H1 (cell line): ENCODE measurements around the gene GIPC1. TPM values are rescaled to one million over a fixed set of nuclear protein-coding genes. Genes with fewer than 3 reads are reported as not detected.

Experiments used
- CTCF ChIA-PET: fragments of 300-600 bp; sonication (Branson Sonifier 250); formaldehyde crosslinking; loops from one replicate; lab custom pipeline; 2021; ENCODE audit not compliant: partially characterized antibody; lab: Charles Lee
- POLR2A ChIA-PET: fragments of 300-600 bp; sonication (Branson Sonifier 250); formaldehyde crosslinking; loops from one replicate; lab custom pipeline; 2021; ENCODE audit warnings: inconsistent platforms; ENCODE audit not compliant: partially characterized antibody; lab: Charles Lee
- DNase-seq, 2 experiments: peaks; one replicate each; pipeline versions ENCODE4 v3.0.0 to v3.0.0-alpha.2; 2010 to 2022; ENCODE audit warnings: low spot score in 2 of 2, low read depth in 1 of 2, mixed read lengths in 1 of 2
- FAIRE-seq: peaks from 2 replicates; lab custom pipeline; 2011; peaks lifted over from hg19 to GRCh38; lab: Jason Lieb, UNC
- H2AFZ ChIP-seq: 2 replicates; pipeline ENCODE4 v1.8.1; 2012; ENCODE audit warnings: low read length, inconsistent platforms
- H2AK5ac ChIP-seq: 2 replicates; pipeline ENCODE4 v1.6.1; 2013; ENCODE audit warnings: low read depth, low read length
- H2BK120ac ChIP-seq: replicated peaks from 2 replicates; pipeline ENCODE3; 2013; ENCODE audit warnings: low read depth, low read length, inconsistent platforms
- H2BK12ac ChIP-seq: 2 replicates; pipeline ENCODE4 v1.6.1; 2013; ENCODE audit warnings: low read depth, low read length
- H2BK15ac ChIP-seq: 2 replicates; pipeline ENCODE4 v1.6.1; 2013; ENCODE audit warnings: low read length
- H2BK20ac ChIP-seq: 2 replicates; pipeline ENCODE4 v1.6.1; 2013; ENCODE audit warnings: low read length
- H2BK5ac ChIP-seq: 2 replicates; pipeline ENCODE4 v1.6.1; 2013; ENCODE audit warnings: low read depth, low read length
- H3K14ac ChIP-seq: 2 replicates; pipeline ENCODE4 v1.6.1; 2013; ENCODE audit warnings: inconsistent platforms; ENCODE audit not compliant: insufficient read length
- H3K18ac ChIP-seq: 2 replicates; pipeline ENCODE4 v1.6.1; 2013; ENCODE audit warnings: low read length; ENCODE audit errors: extremely low read depth
- H3K23ac ChIP-seq: 2 replicates; pipeline ENCODE4 v1.6.1; 2013; ENCODE audit warnings: inconsistent platforms; ENCODE audit not compliant: insufficient read length
- H3K23me2 ChIP-seq: 2 replicates; pipeline ENCODE4 v1.6.1; 2013; ENCODE audit warnings: low read depth, low read length
- H3K27ac ChIP-seq: 2 replicates; pipeline ENCODE4 v1.6.1; 2011; ENCODE audit warnings: low read depth, low read length, inconsistent platforms
- H3K27me3 ChIP-seq, 4 experiments: replicated peaks in 1 of 4; 1 replicate in 1 of 4; 2 replicates in 3 of 4; pipeline versions ENCODE4 v1.6.1 to v1.8.1; 2011 to 2013; ENCODE audit warnings: low read length in 3 of 4, mild to moderate bottlenecking in 3 of 4, inconsistent platforms in 2 of 4, mixed read lengths in 2 of 4, moderate library complexity in 1 of 4; ENCODE audit not compliant: control insufficient read depth in 3 of 4, insufficient read depth in 3 of 4; ENCODE audit errors: extremely low read depth in 1 of 4
- H3K36me3 ChIP-seq, 4 experiments: 2 replicates each; pipeline versions ENCODE4 v1.6.1 to v1.8.1; 2011 to 2013; ENCODE audit warnings: mild to moderate bottlenecking in 4 of 4, low read length in 3 of 4, moderate library complexity in 2 of 4, control low read depth in 1 of 4, inconsistent platforms in 1 of 4; ENCODE audit not compliant: insufficient read depth in 4 of 4, control insufficient read depth in 2 of 4
- H3K4ac ChIP-seq: replicated peaks from 2 replicates; pipeline ENCODE3; 2013; ENCODE audit warnings: low read length, low read depth, mixed read lengths, inconsistent platforms; ENCODE audit not compliant: insufficient read length
- H3K4me1 ChIP-seq, 4 experiments: replicated peaks in 1 of 4; 1 replicate in 1 of 4; 2 replicates in 3 of 4; pipeline versions ENCODE4 v1.6.1 to v1.8.1; 2011 to 2013; ENCODE audit warnings: low read length in 3 of 4, inconsistent platforms in 2 of 4, mixed read lengths in 1 of 4; ENCODE audit not compliant: insufficient read depth in 4 of 4, control insufficient read depth in 3 of 4
- H3K4me2 ChIP-seq, 2 experiments: 2 replicates each; pipeline versions ENCODE4 v1.6.1 to v1.8.1; 2011 to 2013; ENCODE audit warnings: low read depth in 2 of 2, low read length in 2 of 2, control low read depth in 1 of 2, inconsistent platforms in 1 of 2, mild to moderate bottlenecking in 1 of 2; ENCODE audit not compliant: insufficient read depth in 1 of 2
- H3K4me3 ChIP-seq, 4 experiments: fragments of 200-600, 300-600 bp in 1 of 4; sonication (generic), shearing (Covaris generic), sonication (Bioruptor Twin) in 1 of 4; 2 replicates each; pipeline versions ENCODE4 v1.5.1 to v1.8.1; 2011 to 2016; ENCODE audit warnings: low read length in 4 of 4, low read depth in 3 of 4, control low read depth in 2 of 4, inconsistent platforms in 2 of 4, mild to moderate bottlenecking in 2 of 4, mixed read lengths in 1 of 4, moderate library complexity in 1 of 4; ENCODE audit not compliant: insufficient read depth in 2 of 4; ENCODE audit errors: extremely low read depth in 1 of 4
- H3K56ac ChIP-seq: replicated peaks from 2 replicates; pipeline ENCODE3; 2013; ENCODE audit warnings: low read depth, mild to moderate bottlenecking, mixed read lengths, low read length, inconsistent platforms; ENCODE audit not compliant: insufficient read length
- H3K79me1 ChIP-seq: 2 replicates; pipeline ENCODE4 v1.6.1; 2013; ENCODE audit warnings: low read depth, low read length, control low read depth
- H3K79me2 ChIP-seq, 2 experiments: 2 replicates each; pipeline versions ENCODE4 v1.6.1 to v1.8.1; 2012 to 2013; ENCODE audit warnings: low read length in 2 of 2, mild to moderate bottlenecking in 2 of 2, inconsistent platforms in 1 of 2; ENCODE audit not compliant: insufficient read depth in 2 of 2, control insufficient read depth in 1 of 2
- H3K9ac ChIP-seq, 4 experiments: replicated peaks in 1 of 4; 1 replicate in 1 of 4; 2 replicates in 3 of 4; pipeline versions ENCODE4 v1.6.1 to v1.8.1; 2011 to 2013; ENCODE audit warnings: low read depth in 3 of 4, low read length in 3 of 4, control low read depth in 2 of 4, mild to moderate bottlenecking in 2 of 4, moderate library complexity in 2 of 4, inconsistent platforms in 1 of 4; ENCODE audit errors: extremely low read depth in 1 of 4
- H3K9me3 ChIP-seq, 2 experiments: 2 replicates each; pipeline versions ENCODE4 v1.6.1 to v1.8.1; 2012 to 2013; ENCODE audit warnings: mild to moderate bottlenecking in 2 of 2, moderate library complexity in 2 of 2, control low read depth in 1 of 2, inconsistent platforms in 1 of 2, low read depth in 1 of 2, low read length in 1 of 2, mixed read lengths in 1 of 2; ENCODE audit not compliant: insufficient read depth in 2 of 2
- H4K20me1 ChIP-seq, 2 experiments: replicated peaks in 1 of 2; 2 replicates each; pipeline versions ENCODE3 to v1.8.1; 2011 to 2013; ENCODE audit warnings: inconsistent platforms in 2 of 2, low read length in 2 of 2, mild to moderate bottlenecking in 1 of 2; ENCODE audit not compliant: insufficient read depth in 2 of 2, control insufficient read depth in 1 of 2
- H4K5ac ChIP-seq: 2 replicates; pipeline ENCODE4 v1.6.1; 2013; ENCODE audit warnings: low read length, low read depth, mixed read lengths, inconsistent platforms; ENCODE audit not compliant: insufficient read length
- H4K8ac ChIP-seq: 2 replicates; pipeline ENCODE4 v1.8.0; 2013; ENCODE audit warnings: mild to moderate bottlenecking, moderate library complexity, low read length, inconsistent platforms; ENCODE audit not compliant: insufficient read depth; ENCODE audit errors: extremely low read depth
- H4K91ac ChIP-seq: replicated peaks from 2 replicates; pipeline ENCODE3; 2013; ENCODE audit warnings: low read length, mixed read lengths, inconsistent platforms; ENCODE audit not compliant: insufficient read length
- CHD2 ChIP-seq: IDR thresholded peaks from 2 replicates; pipeline ENCODE4 v1.6.1; 2012; ENCODE audit warnings: low read length, improper control_type of control experiment
- EGR1 ChIP-seq: IDR thresholded peaks from 2 replicates; pipeline ENCODE4 v1.6.1; 2011; ENCODE audit warnings: low read depth, low read length, borderline replicate concordance
- GTF2F1 ChIP-seq: IDR thresholded peaks from 2 replicates; pipeline ENCODE4 v1.6.1; 2012; ENCODE audit warnings: low read depth, low read length, improper control_type of control experiment, borderline replicate concordance
- KDM5A ChIP-seq: fragments of 200-600 bp; IDR thresholded peaks from 2 replicates; pipeline ENCODE4 v1.7.1; 2012; ENCODE audit warnings: mild to moderate bottlenecking, low read length, inconsistent platforms, mixed read lengths
- PHF8 ChIP-seq: fragments of 200-600 bp; sonication (generic); conservative IDR thresholded peaks from 2 replicates; pipeline ENCODE4 v1.7.1; 2012; ENCODE audit warnings: low read depth, mild to moderate bottlenecking, inconsistent platforms, low read length, moderate library complexity
- ZNF274 ChIP-seq: IDR thresholded peaks from 2 replicates; pipeline ENCODE4 v1.7.0; 2012; ENCODE audit warnings: low read length, borderline replicate concordance; ENCODE audit errors: extremely low read depth
- WGBS, 2 experiments: shearing (Covaris generic) in 1 of 2; methylation state at CpG; one replicate each; pipeline versions ENCODE4 v1.1.6 to v1.1.7; 2013 to 2015; ENCODE audit warnings: low lambda C conversion rate in 2 of 2, mixed read lengths in 2 of 2, inconsistent platforms in 1 of 2, low coverage in 1 of 2, missing lambda C conversion rate in 1 of 2; ENCODE audit not compliant: insufficient replicate concordance in 2 of 2, insufficient coverage in 1 of 2, insufficient read length in 1 of 2; ENCODE audit errors: extremely low coverage in 1 of 2, missing lambda C conversion rate in 1 of 2; 5-methylcytosine and 5-hydroxymethylcytosine counted together
- polyA plus RNA-seq, 7 experiments: library from polyadenylated mRNA; depleted of rRNA in 3 of 7; stranded (reverse) in 5 of 7; unstranded in 2 of 7; fragments of >200 nt in 5 of 7; fragments of 200-250 nt in 2 of 7; gene quantifications; 1 replicate in 5 of 7; 2 replicates in 1 of 7; 4 replicates in 1 of 7; pipeline versions ENCODE4 v1.2.1 to v1.2.3, GENCODE V29; 2011 to 2013; ENCODE audit warnings: missing spikeins in 2 of 7, mixed read lengths in 2 of 7
- total RNA-seq: library from RNA; stranded (reverse); fragmentation: NEBNext Ultra II Directional; extraction: Animal tissue kit (Norgen Biotek cat#: 25700); gene quantifications from 2 replicates; pipeline ENCODE4 v1.2.1, GENCODE V29; 2021

GIPC1 gene
- total and polyA plus RNA-seq, 2 of the 8 experiments (the other 6 are each of a cell fraction or from before 2014, with no cell fraction given), result 65.6 to 72.0 TPM

GRCh38 chr19:14446336-14447036 lies 49.4 kb downstream of the GIPC1 start:
- Histone ChIP-seq H3K36me3 (peaks cover 24 to 56% (median 46%) of the 10 kb centered on the region in 4 experiments), H3K56ac (no peak overlapping the region), H2AFZ (no peak overlapping the region), H3K79me1 (peaks cover 2% of the 10 kb centered on the region; the same call in 1 of the 2 replicates), H2BK20ac (no peak overlapping the region), H3K23ac (no peak overlapping the region), H4K5ac (no peak overlapping the region), H3K79me2 (no peaks in the 10 kb centered on the region), H3K4ac (no peak overlapping the region), H3K4me2 (no peak overlapping the region), H4K20me1 (peaks cover 8 to 23% of the 10 kb centered on the region in 2 experiments), H2BK120ac (no peak overlapping the region), H3K14ac (no peak overlapping the region), H2BK12ac (no peak overlapping the region), H3K18ac (no peak overlapping the region), H3K23me2 (no peaks in the 10 kb centered on the region; the same call in 1 of the 2 replicates), H3K4me3 (no peak overlapping the region), H2AK5ac (no peak overlapping the region), H3K27ac (no peak overlapping the region), H3K27me3 (no peaks in the 10 kb centered on the region), H3K9me3 (no peaks in the 10 kb centered on the region), H4K8ac (no peak overlapping the region), H4K91ac (no peak overlapping the region), H2BK5ac (no peak overlapping the region), H3K9ac (no peak overlapping the region), H3K4me1 (peaks cover 0 to 4% (median 0%) of the 10 kb centered on the region in 4 experiments; a peak in 1 of 7 replicates), H2BK15ac (no peak overlapping the region)
- ChIA-PET POLR2A (interaction anchor here (0.9 to 1.3 kb wide), 2 partner anchors 14 to 21 kb away, joined by 5 read pairs; no protein-coding TSS in a partner anchor), CTCF (interaction anchor here (0.7 to 1.3 kb wide), 5 partner anchors 14 to 42 kb away, joined by 3 read pairs; no protein-coding TSS in a partner anchor)
- WGBS, 2 experiments, result 97% methylated on average over 10 of the region's 10 CpGs; no CpG with 5 or more reads in 1 of the 2 experiments
- DNase-seq (no peak), FAIRE-seq (no peak)
- TF ChIP-seq KDM5A (no peak), CHD2 (no peak), ZNF274 (no peak), GTF2F1 (no peak), EGR1 (no peak), PHF8 (no peak)
